ENCODE data around the gene MEPE. TPM values are rescaled to one million over a fixed set of nuclear protein-coding genes. Genes with fewer than 3 reads are reported as not detected.

MEPE gene
- total and polyA plus RNA-seq, 2 of the 8 experiments (the other 6 are each of a cell fraction or from before 2014, with no cell fraction given): not detected

DNA sequence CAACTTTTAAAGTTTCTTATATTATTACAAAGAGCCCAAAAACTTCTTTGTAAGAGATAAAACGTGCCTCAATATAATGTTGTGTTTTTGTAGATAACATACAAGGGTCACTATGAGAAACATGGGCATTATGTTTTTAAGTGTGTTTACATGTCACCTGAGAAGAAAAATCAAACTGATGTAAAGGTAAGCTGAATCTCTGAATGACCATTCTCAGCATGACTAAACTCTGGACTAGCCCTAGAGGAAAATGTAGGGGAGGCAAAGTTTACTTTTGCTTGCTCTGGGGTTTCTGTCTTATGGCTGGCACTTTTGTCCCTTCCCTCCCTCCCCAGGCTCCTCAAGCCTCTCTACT is 6.8 kb downstream of the MEPE start (continued):
- TF ChIP-seq NRF1 (IDR thresholded peaks at IDR 0.05; ENCODE audit: low read depth, low read length) (no peak), CHD1 (IDR thresholded peaks at IDR 0.05; ENCODE audit: low read depth, low read length) (no peak), MAFK (IDR thresholded peaks at IDR 0.05; ENCODE audit: low read depth, low read length) (no peak), BCL11A (IDR thresholded peaks at IDR 0.05; ENCODE audit: low read depth in 2 of 2, low read length in 2 of 2) (no peak), SP4 (IDR thresholded peaks at IDR 0.05; ENCODE audit: low read length) (no peak), TBP (IDR thresholded peaks at IDR 0.05; ENCODE audit: low read depth, low read length) (no peak), CEBPB (IDR thresholded peaks at IDR 0.05; ENCODE audit: low read depth, low read length) (no peak), USF2 (IDR thresholded peaks at IDR 0.05; ENCODE audit: low read length) (no peak)
